Prostate gland (tissue), 2 donors: ENCODE data around the gene SFMBT1. TPM values are rescaled to one million over a fixed set of nuclear protein-coding genes. Genes with fewer than 3 reads are reported as not detected.

Experiments used
- DNase-seq: peaks from one replicate; pipeline ENCODE4 v3.0.0-alpha.2; 2019; ENCODE audit warnings: low spot score
- H3K27ac ChIP-seq, 2 donors: fragments of 200-600 bp; sonication (generic); 2 replicates each; pipeline ENCODE4 v1.5.1; 2017 to 2019
- H3K27me3 ChIP-seq: fragments of 200-600 bp; sonication (generic); replicated peaks from 2 replicates; pipeline ENCODE4 v1.5.1; 2019; ENCODE audit not compliant: insufficient read depth
- H3K36me3 ChIP-seq, 2 donors: fragments of 200-600 bp; sonication (generic); 1 replicate in 1 of 2; 2 replicates in 1 of 2; pipeline versions ENCODE4 v1.5.1 to v1.8.1; 2017 to 2019
- H3K4me1 ChIP-seq: fragments of 200-600 bp; sonication (generic); replicated peaks from 2 replicates; pipeline ENCODE4 v1.5.1; 2019
- H3K4me3 ChIP-seq, 2 donors: fragments of 200-600 bp; sonication (generic); 2 replicates each; pipeline ENCODE4 v1.5.1; 2017 to 2019
- H3K9me3 ChIP-seq: fragments of 200-600 bp; sonication (generic); 2 replicates; pipeline ENCODE4 v1.5.1; 2017
- POLR2A ChIP-seq: fragments of 450-650 bp; IDR thresholded peaks from one replicate; pipeline ENCODE4 v1.6.1; 2016; ENCODE audit warnings: antibody characterized with exemption, mild to moderate bottlenecking
- POLR2AphosphoS5 ChIP-seq: sonication (generic); formaldehyde crosslinking; IDR thresholded peaks from one replicate; pipeline ENCODE4 v1.6.1; 2017; ENCODE audit warnings: antibody characterized with exemption
- WGBS: methylation state at CpG from one replicate; pipeline ENCODE4 v1.1.5; 2018; 5-methylcytosine and 5-hydroxymethylcytosine counted together
- intact Hi-C: fragments of 100-400 bp; cut with DNase I; formaldehyde crosslinking; loops from one replicate; pipeline ENCODE4 v1.14.2; 2022
- total RNA-seq, 2 donors: library from RNA; depleted of rRNA; stranded (reverse); fragments of >200 nt; gene quantifications; one replicate each; pipeline ENCODE4 v1.1.0, GENCODE V29; 2016
- TF ChIP-seq, protein P1 (sequence below), 4 experiments: fragments of 200-600 bp in 2 of 4; fragments of 450-650 bp in 2 of 4; sonication (generic) in 2 of 4; IDR thresholded peaks; 1 replicate in 3 of 4; 2 replicates in 1 of 4; pipeline ENCODE4 v1.5.1; 2016 to 2019; ENCODE audit warnings: antibody characterized with exemption in 4 of 4, mild to moderate bottlenecking in 2 of 4, moderate library complexity in 2 of 4

The SFMBT1 gene
- total RNA-seq, 2 donors from 2014 or later: 35.3 to 37.4 TPM

DNA sequence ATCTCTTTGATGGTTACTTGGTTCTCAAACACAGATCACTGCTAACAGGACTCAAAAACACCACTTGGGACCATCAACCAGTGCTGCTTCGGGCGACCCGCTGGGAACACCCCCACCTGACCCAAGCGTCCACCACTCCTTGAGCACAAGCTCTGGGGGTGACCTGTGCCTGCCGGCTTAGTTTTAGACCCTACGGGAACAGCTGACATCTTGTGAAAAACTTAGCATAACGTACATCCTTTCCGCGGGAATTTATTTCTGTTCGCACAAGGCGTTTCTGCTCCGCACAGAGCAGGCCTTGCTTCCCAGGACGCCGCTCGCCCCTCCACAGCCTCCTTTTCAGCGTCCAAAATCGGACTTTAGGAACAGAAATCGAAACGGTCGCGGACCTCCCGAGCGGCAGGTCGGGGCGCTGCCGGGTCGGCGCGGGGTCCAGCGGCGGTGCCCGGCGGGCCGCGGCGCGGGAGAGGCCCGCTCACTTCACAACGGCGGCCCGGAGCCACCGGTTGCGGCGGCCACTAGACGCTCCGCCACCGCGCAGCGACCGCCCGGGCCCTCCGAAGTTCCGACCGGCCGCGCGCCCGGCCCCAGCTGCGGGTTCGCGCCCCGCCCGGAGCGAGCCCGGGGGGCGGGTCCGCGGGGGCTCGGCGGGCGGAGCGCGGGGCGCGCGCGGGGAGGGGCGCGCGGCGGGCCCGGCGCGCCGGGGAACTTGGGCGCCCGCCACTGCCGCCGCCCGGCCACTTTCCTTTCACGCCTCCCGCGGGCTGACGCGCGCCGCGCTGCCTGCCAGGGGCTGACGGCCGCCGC lies 959 bp downstream of the SFMBT1 start:
- Histone ChIP-seq H3K4me1 (no peaks in the 10 kb centered on the region), H3K9me3 (no peaks in the 10 kb centered on the region), H3K27ac (peak overlapping the region; percentile 79 to 92), H3K4me3 (peak overlapping the region; percentile 75 to 91), H3K27me3 (no peaks in the 10 kb centered on the region), H3K36me3 (no peaks in the 10 kb centered on the region)
- under 1% methylated on average over 64 of the region's 101 CpGs for WGBS
- intact Hi-C loops: no loop called here
- TF ChIP-seq, protein P1, sequence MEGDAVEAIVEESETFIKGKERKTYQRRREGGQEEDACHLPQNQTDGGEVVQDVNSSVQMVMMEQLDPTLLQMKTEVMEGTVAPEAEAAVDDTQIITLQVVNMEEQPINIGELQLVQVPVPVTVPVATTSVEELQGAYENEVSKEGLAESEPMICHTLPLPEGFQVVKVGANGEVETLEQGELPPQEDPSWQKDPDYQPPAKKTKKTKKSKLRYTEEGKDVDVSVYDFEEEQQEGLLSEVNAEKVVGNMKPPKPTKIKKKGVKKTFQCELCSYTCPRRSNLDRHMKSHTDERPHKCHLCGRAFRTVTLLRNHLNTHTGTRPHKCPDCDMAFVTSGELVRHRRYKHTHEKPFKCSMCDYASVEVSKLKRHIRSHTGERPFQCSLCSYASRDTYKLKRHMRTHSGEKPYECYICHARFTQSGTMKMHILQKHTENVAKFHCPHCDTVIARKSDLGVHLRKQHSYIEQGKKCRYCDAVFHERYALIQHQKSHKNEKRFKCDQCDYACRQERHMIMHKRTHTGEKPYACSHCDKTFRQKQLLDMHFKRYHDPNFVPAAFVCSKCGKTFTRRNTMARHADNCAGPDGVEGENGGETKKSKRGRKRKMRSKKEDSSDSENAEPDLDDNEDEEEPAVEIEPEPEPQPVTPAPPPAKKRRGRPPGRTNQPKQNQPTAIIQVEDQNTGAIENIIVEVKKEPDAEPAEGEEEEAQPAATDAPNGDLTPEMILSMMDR (IDR thresholded peaks at IDR 0.05): no peak
- no peak for TF ChIP-seq POLR2A
- TF ChIP-seq POLR2AphosphoS5: peak; percentile 3
- DNase-seq: peak; percentile 17

DNA sequence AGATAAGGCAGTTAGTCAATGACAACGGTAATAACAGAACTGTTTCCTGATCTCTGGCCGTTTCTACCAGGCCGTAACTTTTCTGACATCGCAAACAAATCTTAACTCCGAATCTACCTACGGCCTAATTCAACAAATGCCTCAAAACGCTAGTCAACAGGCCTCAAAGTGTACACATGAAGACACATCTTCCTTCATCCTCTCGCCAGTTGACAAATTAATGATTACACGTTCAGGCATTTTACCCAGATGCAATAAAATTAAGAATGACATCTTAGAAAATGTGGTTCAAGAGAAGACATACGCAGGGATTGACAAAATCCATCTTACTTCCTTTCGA lies 1.5 kb downstream of the SFMBT1 start:
- Histone ChIP-seq H3K9me3 (no peaks in the 10 kb centered on the region), H3K4me3 (peak overlapping the region; percentile 75 to 91), H3K27me3 (no peaks in the 10 kb centered on the region), H3K36me3 (no peaks in the 10 kb centered on the region), H3K4me1 (no peaks in the 10 kb centered on the region), H3K27ac (peak overlapping the region; percentile 79 to 92)
- TF ChIP-seq, protein P1 (IDR thresholded peaks at IDR 0.05): no peak
- TF ChIP-seq POLR2A (no peak), POLR2AphosphoS5 (peak; percentile 4)
- DNase-seq: no peak
- intact Hi-C loops: no loop called here
- 24% methylated on average over 11 of the region's 11 CpGs for WGBS

DNA sequence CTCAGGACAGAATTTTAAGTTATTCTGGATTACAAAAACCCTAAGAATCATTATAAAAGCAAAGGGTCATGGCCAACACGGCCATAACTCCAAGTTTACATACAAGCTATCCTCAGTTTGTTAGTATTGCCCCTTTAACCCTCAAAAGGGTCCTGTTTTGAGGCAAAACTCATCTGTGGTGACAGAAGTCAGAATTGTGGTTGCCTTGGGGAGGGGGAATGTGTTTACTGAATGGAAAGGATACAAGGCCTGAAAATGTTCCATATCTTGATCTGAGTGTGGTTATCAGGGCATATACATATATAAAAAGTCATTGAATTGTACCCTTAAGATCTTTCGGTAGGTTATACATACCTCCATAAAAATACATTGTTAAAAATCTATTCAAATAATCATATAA lies 2.1 kb downstream of the SFMBT1 start:
- WGBS: 70% methylated on average over 2 of the region's 2 CpGs

DNA sequence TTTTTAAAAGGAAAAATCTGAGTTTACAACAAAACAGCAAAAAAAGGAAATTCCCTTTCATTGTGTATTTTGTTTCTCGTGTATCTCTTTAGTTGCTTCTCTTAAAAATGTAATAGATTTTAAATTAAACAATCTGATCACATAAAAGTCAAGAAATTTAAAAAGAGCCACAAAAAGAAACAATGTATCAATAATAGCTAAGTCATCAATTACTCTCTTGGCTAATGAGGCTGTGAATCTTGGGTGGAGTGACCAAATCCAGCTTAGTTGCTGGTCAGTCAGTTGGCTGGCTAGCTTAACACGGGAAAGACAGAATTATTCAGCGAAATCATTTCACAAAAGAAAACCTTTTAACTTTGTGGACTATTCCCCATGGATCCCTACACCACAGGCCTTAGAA lies 3.2 kb downstream of the SFMBT1 start:
- no peak for TF ChIP-seq POLR2A
- Histone ChIP-seq H3K27ac (no peak overlapping the region), H3K9me3 (no peaks in the 10 kb centered on the region), H3K36me3 (no peaks in the 10 kb centered on the region), H3K27me3 (no peaks in the 10 kb centered on the region), H3K4me1 (no peaks in the 10 kb centered on the region), H3K4me3 (no peak overlapping the region)
- intact Hi-C loops: no loop called here
- no peak for DNase-seq
- 97% methylated on average over 3 of the region's 3 CpGs for WGBS

More for the DNA sequence above, 2.1 kb downstream of the SFMBT1 start:
- Histone ChIP-seq H3K4me1 (no peaks in the 10 kb centered on the region), H3K4me3 (no peak overlapping the region), H3K27me3 (no peaks in the 10 kb centered on the region), H3K36me3 (no peaks in the 10 kb centered on the region), H3K27ac (no peak overlapping the region), H3K9me3 (no peaks in the 10 kb centered on the region)
- intact Hi-C loops: no loop called here
- no peak for TF ChIP-seq POLR2AphosphoS5
- TF ChIP-seq, protein P1 (IDR thresholded peaks at IDR 0.05): no peak
- no peak for TF ChIP-seq POLR2A
- no peak for DNase-seq

DNA sequence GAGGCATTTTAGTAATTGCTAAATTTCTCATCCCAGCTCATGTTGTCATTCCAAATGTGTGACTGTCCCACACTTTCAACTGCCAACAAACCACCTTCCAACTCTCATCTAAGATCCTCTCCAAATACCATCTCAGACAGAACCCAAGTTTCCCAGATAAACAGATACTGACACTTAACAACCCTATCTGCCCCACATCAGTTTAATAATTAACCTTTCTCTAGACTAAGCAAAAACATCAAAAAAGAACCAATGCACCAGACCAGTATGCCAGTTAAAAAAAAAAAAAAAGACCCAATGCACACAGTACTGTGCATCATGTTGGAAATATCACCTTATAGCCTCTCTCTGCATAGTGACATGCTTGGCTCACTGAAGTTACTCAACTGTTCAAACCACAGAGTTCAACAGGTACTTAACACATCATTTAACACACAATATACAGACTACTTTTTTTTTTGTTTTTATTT lies 5.5 kb downstream of the SFMBT1 start:
- intact Hi-C loops: no loop called here
- H3K4me1 ChIP-seq: no peaks in the 10 kb centered on the region
- H3K27me3 ChIP-seq: no peaks in the 10 kb centered on the region
- no peak for DNase-seq
- no peak overlapping the region for H3K27ac ChIP-seq
- no peak for TF ChIP-seq POLR2AphosphoS5
- TF ChIP-seq POLR2A: no peak
- TF ChIP-seq, protein P1 (IDR thresholded peaks at IDR 0.05): no peak
- H3K4me3 ChIP-seq: no peak overlapping the region
- H3K36me3 ChIP-seq: no peaks in the 10 kb centered on the region
- no peaks in the 10 kb centered on the region for H3K9me3 ChIP-seq
